GM23338 (cell line): ENCODE results near the gene AKAP9.

Experiments
- CREB1 ChIP-seq: fragments of 250-450 bp; sonication (Bioruptor Pico); IDR thresholded peaks from 2 replicates; pipeline ENCODE4 v1.5.0; 2020; ENCODE audit warnings: low read depth, mild to moderate bottlenecking, moderate library complexity
- CTCF ChIP-seq, 2 experiments: fragments of 200-600 bp in 1 of 2; sonication (generic) in 1 of 2; conservative IDR thresholded peaks; 2 replicates each; pipeline versions ENCODE4 v1.5.1 to v1.6.1; 2016 to 2017; ENCODE audit warnings: antibody characterized with exemption in 2 of 2, low read depth in 2 of 2, mild to moderate bottlenecking in 2 of 2, moderate library complexity in 1 of 2
- ETS1 ChIP-seq: IDR thresholded peaks from 2 replicates; pipeline ENCODE4 v1.6.1; 2016; ENCODE audit warnings: antibody characterized with exemption
- EZH2 ChIP-seq: fragments of 200-600 bp; sonication (generic); IDR thresholded peaks from one replicate; pipeline ENCODE4 v1.8.0; 2017; ENCODE audit warnings: antibody characterized with exemption, mild to moderate bottlenecking, low read depth; ENCODE audit not compliant: unreplicated experiment
- EZH2phosphoT487 ChIP-seq: fragments of 200-600 bp; sonication (generic); IDR thresholded peaks from one replicate; pipeline ENCODE4 v1.8.1; 2018; ENCODE audit warnings: antibody characterized with exemption; ENCODE audit not compliant: unreplicated experiment
- NANOG ChIP-seq: IDR thresholded peaks from 2 replicates; pipeline ENCODE4 v1.6.1; 2016; ENCODE audit warnings: antibody characterized with exemption, borderline replicate concordance
- POLR2AphosphoS5 ChIP-seq: IDR thresholded peaks from 2 replicates; pipeline ENCODE4 v1.6.1; 2016; ENCODE audit warnings: antibody characterized with exemption, low read depth
- REST ChIP-seq: IDR thresholded peaks from one replicate; pipeline ENCODE4 v1.6.1; 2018; ENCODE audit warnings: antibody characterized with exemption; ENCODE audit not compliant: unreplicated experiment
- STAT1 ChIP-seq: IDR thresholded peaks from one replicate; pipeline ENCODE4 v1.6.1; 2016; ENCODE audit warnings: antibody characterized with exemption; ENCODE audit not compliant: unreplicated experiment
- ZNF331 ChIP-seq: fragments of 250-450 bp; sonication (Bioruptor Pico); IDR thresholded peaks from 2 replicates; pipeline ENCODE4 v1.5.0; 2020; ENCODE audit warnings: low read depth, mild to moderate bottlenecking, moderate library complexity
- ZNF462 ChIP-seq: fragments of 250-450 bp; sonication (Bioruptor Pico); IDR thresholded peaks from 2 replicates; pipeline ENCODE4 v1.5.0; 2020; ENCODE audit warnings: mild to moderate bottlenecking, moderate library complexity

GRCh38 chr7:91942312-91942711 is 1.6 kb downstream of the AKAP9 start:
- TF ChIP-seq EZH2phosphoT487, result no peak
- TF ChIP-seq CTCF (conservative IDR thresholded peaks at IDR 0.05; ENCODE audit: low read depth in 2 of 2), result no peak
- no peak for TF ChIP-seq REST
- TF ChIP-seq CREB1 (CRISPR knock-in tag), result no peak
- TF ChIP-seq POLR2AphosphoS5, result no peak
- TF ChIP-seq EZH2, result no peak
- TF ChIP-seq STAT1, result no peak
- TF ChIP-seq ZNF462, result no peak
- no peak for TF ChIP-seq NANOG
- TF ChIP-seq ETS1, result no peak
- no peak for TF ChIP-seq ZNF331 (CRISPR knock-in tag)
